WTC11 (cell line): ENCODE data around the gene KCNC2. TPM values are rescaled to one million over a fixed set of nuclear protein-coding genes. Genes with fewer than 3 reads are reported as not detected.

Experiments used
- ATAC-seq: fragments of 200-7000 bp; cut with Tn5 transposase; 2 replicates; pipeline ENCODE4 v1.10.0; 2021; ENCODE audit warnings: mild to moderate bottlenecking, moderate library complexity
- CTCF ChIA-PET: fragments of 300-600 bp; sonication (Branson Sonifier 250); formaldehyde crosslinking; loops from one replicate; lab custom pipeline; 2021; ENCODE audit warnings: antibody characterized with exemption; lab: Charles Lee
- POLR2A ChIA-PET: fragments of 350-600 bp; sonication (Branson Sonifier 250); formaldehyde crosslinking; loops from one replicate; lab custom pipeline; 2021; ENCODE audit warnings: antibody characterized with exemption; lab: Charles Lee
- DNase-seq: peaks from one replicate; pipeline ENCODE4 v3.0.0; 2021; ENCODE audit warnings: low spot score
- H3K27ac Mint-ChIP-seq: 2 replicates; pipeline ENCODE4 v1.8.0; 2021; ENCODE audit warnings: mixed read lengths
- H3K27me3 Mint-ChIP-seq: 2 replicates; pipeline ENCODE4 v1.8.0; 2021; ENCODE audit warnings: low read depth, mild to moderate bottlenecking, moderate library complexity, mixed read lengths
- H3K36me3 Mint-ChIP-seq: 2 replicates; pipeline ENCODE4 v1.8.0; 2021; ENCODE audit warnings: mixed read lengths
- H3K4me1 Mint-ChIP-seq: 2 replicates; pipeline ENCODE4 v1.8.0; 2022; ENCODE audit warnings: mixed read lengths
- H3K4me3 Mint-ChIP-seq: 2 replicates; pipeline ENCODE4 v1.8.0; 2021; ENCODE audit warnings: mild to moderate bottlenecking, moderate library complexity, mixed read lengths
- H3K9me3 Mint-ChIP-seq: 2 replicates; pipeline ENCODE4 v1.8.0; 2021; ENCODE audit warnings: mixed read lengths
- EMX1 ChIP-seq: fragments of 250-450 bp; sonication (Bioruptor Pico); IDR thresholded peaks from 2 replicates; pipeline ENCODE4 v1.8.0; 2021; ENCODE audit warnings: mild to moderate bottlenecking
- FOXP4 ChIP-seq: sonication (generic); formaldehyde crosslinking; IDR thresholded peaks from 2 replicates; pipeline ENCODE4 v1.8.0; 2022; ENCODE audit warnings: mild to moderate bottlenecking, missing genetic modification reagents
- IRF2 ChIP-seq: sonication (generic); formaldehyde crosslinking; IDR thresholded peaks from 2 replicates; pipeline ENCODE4 v1.8.0; 2022; ENCODE audit warnings: low read depth, missing genetic modification reagents, borderline replicate concordance
- JAZF1 ChIP-seq: fragments of 250-450 bp; sonication (Bioruptor Pico); IDR thresholded peaks from 2 replicates; pipeline ENCODE4 v1.9.0; 2021; ENCODE audit warnings: moderate library complexity, mild to moderate bottlenecking, inconsistent platforms
- MYBL2 ChIP-seq: sonication (generic); formaldehyde crosslinking; IDR thresholded peaks from 2 replicates; pipeline ENCODE4 v1.8.1; 2023; ENCODE audit warnings: mild to moderate bottlenecking, moderate library complexity, missing genetic modification reagents
- NR1H2 ChIP-seq: sonication (generic); formaldehyde crosslinking; IDR thresholded peaks from 2 replicates; pipeline ENCODE4 v1.9.0; 2021; ENCODE audit warnings: mild to moderate bottlenecking, moderate library complexity, missing genetic modification reagents
- OVOL2 ChIP-seq: fragments of 250-450 bp; sonication (Bioruptor Pico); IDR thresholded peaks from 2 replicates; pipeline ENCODE4 v1.9.0; 2021; ENCODE audit warnings: mild to moderate bottlenecking, borderline replicate concordance
- PREB ChIP-seq: sonication (generic); formaldehyde crosslinking; IDR thresholded peaks from 2 replicates; pipeline ENCODE4 v1.8.1; 2022; ENCODE audit warnings: mild to moderate bottlenecking, missing genetic modification reagents, moderate library complexity, borderline replicate concordance
- PRRX2 ChIP-seq: fragments of 250-450 bp; sonication (Bioruptor Pico); IDR thresholded peaks from 2 replicates; pipeline ENCODE4 v1.8.0; 2021; ENCODE audit warnings: mild to moderate bottlenecking
- USF1 ChIP-seq: sonication (generic); formaldehyde crosslinking; IDR thresholded peaks from 2 replicates; pipeline ENCODE4 v1.8.0; 2022; ENCODE audit warnings: mild to moderate bottlenecking, missing genetic modification reagents
- ZNF219 ChIP-seq: sonication (generic); formaldehyde crosslinking; IDR thresholded peaks from 2 replicates; pipeline ENCODE4 v1.8.0; 2023; ENCODE audit warnings: missing genetic modification reagents, mild to moderate bottlenecking, borderline replicate concordance
- ZNF423 ChIP-seq: fragments of 250-450 bp; sonication (Bioruptor Pico); IDR thresholded peaks from 2 replicates; pipeline ENCODE4 v2.1.2; 2022; ENCODE audit warnings: mild to moderate bottlenecking, moderate library complexity
- ZSCAN18 ChIP-seq: fragments of 250-450 bp; sonication (Bioruptor Pico); IDR thresholded peaks from 2 replicates; pipeline ENCODE4 v2.1.2; 2022; ENCODE audit warnings: mild to moderate bottlenecking, moderate library complexity
- total RNA-seq: library from RNA; stranded (reverse); gene quantifications from 3 replicates; pipeline ENCODE4 v1.2.3, GENCODE V29; 2021
- TF ChIP-seq, protein P1 (sequence below): fragments of 200-600 bp; IDR thresholded peaks from 2 replicates; pipeline ENCODE4 v1.8.0; 2022; ENCODE audit warnings: antibody characterized with exemption
- TF ChIP-seq, protein P2 (sequence below): sonication (generic); formaldehyde crosslinking; IDR thresholded peaks from 2 replicates; pipeline ENCODE4 v1.8.0; 2022; ENCODE audit warnings: missing genetic modification reagents

The KCNC2 gene
- total RNA-seq, 1 experiment from 2014 or later: not detected

GRCh38 chr12:75101781-75102180 lies 107.9 kb downstream of the KCNC2 start:
- TF ChIP-seq IRF2 (no peak), USF1 (CRISPR knock-in tag) (no peak), JAZF1 (CRISPR knock-in tag) (no peak), EMX1 (no peak), FOXP4 (CRISPR knock-in tag) (no peak), ZSCAN18 (CRISPR knock-in tag) (no peak), ZNF219 (CRISPR knock-in tag) (no peak), PREB (CRISPR knock-in tag) (no peak)
- no peaks in the 10 kb centered on the region for H3K36me3 Mint-ChIP-seq
- POLR2A ChIA-PET: no interaction called here
- DNase-seq (no peak), ATAC-seq (no peak)
- H3K27me3 Mint-ChIP-seq: no peaks in the 10 kb centered on the region
- H3K9me3 Mint-ChIP-seq: no peaks in the 10 kb centered on the region
- H3K27ac Mint-ChIP-seq: no peak overlapping the region
- CTCF ChIA-PET: no interaction called here
- H3K4me1 Mint-ChIP-seq: no peaks in the 10 kb centered on the region
- no peak overlapping the region for H3K4me3 Mint-ChIP-seq

DNA sequence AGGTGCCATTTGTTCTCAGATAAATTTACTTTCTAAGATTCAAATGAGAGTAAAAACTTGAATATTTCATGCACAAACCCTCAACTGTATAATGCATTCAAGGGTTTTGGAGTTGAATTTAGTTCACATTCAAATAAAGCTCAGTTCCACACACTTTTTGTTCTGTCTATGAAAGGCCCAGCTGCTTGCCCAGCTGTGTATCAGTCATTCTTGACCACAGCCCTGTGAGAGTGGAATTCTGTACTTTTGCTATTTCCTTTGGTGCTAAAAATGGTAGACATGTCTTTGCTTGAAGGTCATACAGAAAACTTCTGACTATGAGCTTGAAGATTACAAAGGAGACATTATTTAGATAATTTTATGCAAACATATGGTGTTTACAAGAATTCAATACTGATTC lies 110.4 kb downstream of the KCNC2 start:
- no peak for ATAC-seq
- TF ChIP-seq, protein P1, sequence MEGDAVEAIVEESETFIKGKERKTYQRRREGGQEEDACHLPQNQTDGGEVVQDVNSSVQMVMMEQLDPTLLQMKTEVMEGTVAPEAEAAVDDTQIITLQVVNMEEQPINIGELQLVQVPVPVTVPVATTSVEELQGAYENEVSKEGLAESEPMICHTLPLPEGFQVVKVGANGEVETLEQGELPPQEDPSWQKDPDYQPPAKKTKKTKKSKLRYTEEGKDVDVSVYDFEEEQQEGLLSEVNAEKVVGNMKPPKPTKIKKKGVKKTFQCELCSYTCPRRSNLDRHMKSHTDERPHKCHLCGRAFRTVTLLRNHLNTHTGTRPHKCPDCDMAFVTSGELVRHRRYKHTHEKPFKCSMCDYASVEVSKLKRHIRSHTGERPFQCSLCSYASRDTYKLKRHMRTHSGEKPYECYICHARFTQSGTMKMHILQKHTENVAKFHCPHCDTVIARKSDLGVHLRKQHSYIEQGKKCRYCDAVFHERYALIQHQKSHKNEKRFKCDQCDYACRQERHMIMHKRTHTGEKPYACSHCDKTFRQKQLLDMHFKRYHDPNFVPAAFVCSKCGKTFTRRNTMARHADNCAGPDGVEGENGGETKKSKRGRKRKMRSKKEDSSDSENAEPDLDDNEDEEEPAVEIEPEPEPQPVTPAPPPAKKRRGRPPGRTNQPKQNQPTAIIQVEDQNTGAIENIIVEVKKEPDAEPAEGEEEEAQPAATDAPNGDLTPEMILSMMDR: no peak
- no peak for TF ChIP-seq OVOL2 (CRISPR knock-in tag)
- TF ChIP-seq PRRX2 (CRISPR knock-in tag): no peak
- TF ChIP-seq NR1H2 (CRISPR knock-in tag): no peak
- TF ChIP-seq, all 79 proteins: peak for 0
- Mint-ChIP-seq H3K4me1 (no peaks in the 10 kb centered on the region), H3K27ac (no peak overlapping the region), H3K4me3 (no peak overlapping the region), H3K36me3 (no peaks in the 10 kb centered on the region), H3K9me3 (no peaks in the 10 kb centered on the region), H3K27me3 (no peaks in the 10 kb centered on the region)
- DNase-seq: no peak
- CTCF ChIA-PET: no interaction called here
- POLR2A ChIA-PET: no interaction called here

- H3K27me3 Mint-ChIP-seq: no peaks in the 10 kb centered on the region
- POLR2A ChIA-PET: no interaction called here
- CTCF ChIA-PET: no interaction called here
- H3K4me1 Mint-ChIP-seq: no peaks in the 10 kb centered on the region
- no peak for ATAC-seq
- H3K36me3 Mint-ChIP-seq: no peaks in the 10 kb centered on the region
- H3K4me3 Mint-ChIP-seq: no peak overlapping the region
- H3K27ac Mint-ChIP-seq: no peak overlapping the region
- TF ChIP-seq, protein P2, sequence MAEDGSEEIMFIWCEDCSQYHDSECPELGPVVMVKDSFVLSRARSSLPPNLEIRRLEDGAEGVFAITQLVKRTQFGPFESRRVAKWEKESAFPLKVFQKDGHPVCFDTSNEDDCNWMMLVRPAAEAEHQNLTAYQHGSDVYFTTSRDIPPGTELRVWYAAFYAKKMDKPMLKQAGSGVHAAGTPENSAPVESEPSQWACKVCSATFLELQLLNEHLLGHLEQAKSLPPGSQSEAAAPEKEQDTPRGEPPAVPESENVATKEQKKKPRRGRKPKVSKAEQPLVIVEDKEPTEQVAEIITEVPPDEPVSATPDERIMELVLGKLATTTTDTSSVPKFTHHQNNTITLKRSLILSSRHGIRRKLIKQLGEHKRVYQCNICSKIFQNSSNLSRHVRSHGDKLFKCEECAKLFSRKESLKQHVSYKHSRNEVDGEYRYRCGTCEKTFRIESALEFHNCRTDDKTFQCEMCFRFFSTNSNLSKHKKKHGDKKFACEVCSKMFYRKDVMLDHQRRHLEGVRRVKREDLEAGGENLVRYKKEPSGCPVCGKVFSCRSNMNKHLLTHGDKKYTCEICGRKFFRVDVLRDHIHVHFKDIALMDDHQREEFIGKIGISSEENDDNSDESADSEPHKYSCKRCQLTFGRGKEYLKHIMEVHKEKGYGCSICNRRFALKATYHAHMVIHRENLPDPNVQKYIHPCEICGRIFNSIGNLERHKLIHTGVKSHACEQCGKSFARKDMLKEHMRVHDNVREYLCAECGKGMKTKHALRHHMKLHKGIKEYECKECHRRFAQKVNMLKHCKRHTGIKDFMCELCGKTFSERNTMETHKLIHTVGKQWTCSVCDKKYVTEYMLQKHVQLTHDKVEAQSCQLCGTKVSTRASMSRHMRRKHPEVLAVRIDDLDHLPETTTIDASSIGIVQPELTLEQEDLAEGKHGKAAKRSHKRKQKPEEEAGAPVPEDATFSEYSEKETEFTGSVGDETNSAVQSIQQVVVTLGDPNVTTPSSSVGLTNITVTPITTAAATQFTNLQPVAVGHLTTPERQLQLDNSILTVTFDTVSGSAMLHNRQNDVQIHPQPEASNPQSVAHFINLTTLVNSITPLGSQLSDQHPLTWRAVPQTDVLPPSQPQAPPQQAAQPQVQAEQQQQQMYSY: no peak
- TF ChIP-seq MYBL2: no peak
- TF ChIP-seq ZNF423 (CRISPR knock-in tag): no peak
- no peak for TF ChIP-seq OVOL2 (CRISPR knock-in tag)
- TF ChIP-seq PRRX2 (CRISPR knock-in tag): no peak
- DNase-seq: no peak
- H3K9me3 Mint-ChIP-seq: no peaks in the 10 kb centered on the region
Observed at GRCh38 chr12:75097003-75097402, 112.6 kb downstream of the KCNC2 start.
